ENCODE results near the gene ZNF324B. TPM values are rescaled to one million over a fixed set of nuclear protein-coding genes. Genes with fewer than 3 reads are reported as not detected.

Gene ZNF324B
- total RNA-seq, 1 donor from 2014 or later = 3.7 TPM

Other genes starting within 250 kb of the ZNF324B start
- gene ZNF544, start 222.7 kb upstream of the ZNF324B start, total RNA-seq = 24.6 TPM
- 4.8 TPM for gene ZNF8, start 172.7 kb upstream of the ZNF324B start, total RNA-seq
- gene ERVK3-1, start 146.2 kb upstream of the ZNF324B start, total RNA-seq = 18.4 TPM
- gene ZSCAN22, start 124.6 kb upstream of the ZNF324B start, total RNA-seq = 1.5 TPM
- 5.7 TPM for gene A1BG, start 98.1 kb upstream of the ZNF324B start, total RNA-seq
- 0.55 TPM for gene ZNF497, start 88.9 kb upstream of the ZNF324B start, total RNA-seq
- 0.37 TPM for gene ZNF837, start 70.6 kb upstream of the ZNF324B start, total RNA-seq
- 483 TPM for gene RPS5, start 64.4 kb upstream of the ZNF324B start, total RNA-seq
- not detected for gene RNF225, start 56.0 kb upstream of the ZNF324B start, total RNA-seq
- gene ZNF584, start 43.0 kb upstream of the ZNF324B start, total RNA-seq = 17.8 TPM
- gene ZNF132, start 11.5 kb upstream of the ZNF324B start, total RNA-seq = 5.6 TPM
- 5.0 TPM for gene ZNF324, start 15.5 kb downstream of the ZNF324B start, total RNA-seq
- gene ZNF446, start 24.7 kb downstream of the ZNF324B start, total RNA-seq = 4.6 TPM
- gene SLC27A5, start 60.4 kb downstream of the ZNF324B start, total RNA-seq = 4.3 TPM
- gene ZBTB45, start 68.2 kb downstream of the ZNF324B start, total RNA-seq = 10.4 TPM
- gene TRIM28, start 92.4 kb downstream of the ZNF324B start, total RNA-seq = 152 TPM
- 134 TPM for gene CHMP2A, start 103.5 kb downstream of the ZNF324B start, total RNA-seq
- 144 TPM for gene UBE2M, start 107.0 kb downstream of the ZNF324B start, total RNA-seq
- 11.3 TPM for gene MZF1, start 121.7 kb downstream of the ZNF324B start, total RNA-seq